COR-L47 (cell line): ENCODE measurements around the gene LAPTM5.

Source experiments
- DNase-seq: peaks from one replicate; lab custom pipeline; 2025; lab: John Stamatoyannopoulos, UW

Gene LAPTM5

GRCh38 chr1:30786264-30786991 is 28.9 kb upstream of the LAPTM5 start:
- DNase-seq: no peak

DNA sequence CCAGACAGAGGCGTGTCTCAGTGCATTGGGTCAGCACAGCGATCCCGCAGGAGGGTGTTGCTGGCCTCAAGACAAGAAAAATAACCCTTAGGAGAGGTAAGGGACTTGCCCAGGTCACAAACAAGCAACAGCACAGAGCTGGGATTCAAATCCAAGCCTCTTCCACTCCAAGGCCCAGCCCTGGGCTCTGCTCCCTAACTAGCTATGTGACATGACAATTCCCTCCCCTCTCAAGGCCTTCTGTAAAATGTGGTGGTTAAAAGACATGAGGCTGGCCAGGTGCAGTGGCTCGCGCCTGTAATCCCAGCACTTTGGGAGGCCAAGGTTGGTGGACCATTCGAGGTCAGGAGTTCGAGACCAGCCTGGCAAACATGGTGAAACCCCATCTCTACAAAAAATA is 28.1 kb upstream of the LAPTM5 start:
- no peak for DNase-seq

DNA sequence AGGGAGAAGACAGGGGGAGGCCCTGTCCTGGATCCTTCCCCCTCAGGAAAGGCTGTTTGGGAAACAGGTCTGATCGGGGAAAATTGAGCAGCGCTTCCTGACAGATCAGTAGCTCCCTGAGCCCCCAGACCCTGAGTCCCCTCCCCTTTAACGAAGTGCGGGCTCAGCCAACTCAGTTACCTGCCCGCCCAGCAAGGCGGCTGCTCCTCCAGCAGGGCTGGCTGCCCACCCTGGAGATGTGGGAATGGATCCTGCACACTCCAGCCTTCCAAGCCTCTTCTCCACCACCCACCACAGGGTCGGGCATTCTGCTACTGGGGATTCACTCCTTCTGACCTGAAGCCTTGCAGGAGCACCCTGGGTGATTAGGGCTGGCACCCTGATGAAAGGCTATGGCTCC is 27.6 kb upstream of the LAPTM5 start:
- no peak for DNase-seq

- no peak for DNase-seq
Observed at GRCh38 chr1:30783256-30783915, 25.8 kb upstream of the LAPTM5 start.

DNA sequence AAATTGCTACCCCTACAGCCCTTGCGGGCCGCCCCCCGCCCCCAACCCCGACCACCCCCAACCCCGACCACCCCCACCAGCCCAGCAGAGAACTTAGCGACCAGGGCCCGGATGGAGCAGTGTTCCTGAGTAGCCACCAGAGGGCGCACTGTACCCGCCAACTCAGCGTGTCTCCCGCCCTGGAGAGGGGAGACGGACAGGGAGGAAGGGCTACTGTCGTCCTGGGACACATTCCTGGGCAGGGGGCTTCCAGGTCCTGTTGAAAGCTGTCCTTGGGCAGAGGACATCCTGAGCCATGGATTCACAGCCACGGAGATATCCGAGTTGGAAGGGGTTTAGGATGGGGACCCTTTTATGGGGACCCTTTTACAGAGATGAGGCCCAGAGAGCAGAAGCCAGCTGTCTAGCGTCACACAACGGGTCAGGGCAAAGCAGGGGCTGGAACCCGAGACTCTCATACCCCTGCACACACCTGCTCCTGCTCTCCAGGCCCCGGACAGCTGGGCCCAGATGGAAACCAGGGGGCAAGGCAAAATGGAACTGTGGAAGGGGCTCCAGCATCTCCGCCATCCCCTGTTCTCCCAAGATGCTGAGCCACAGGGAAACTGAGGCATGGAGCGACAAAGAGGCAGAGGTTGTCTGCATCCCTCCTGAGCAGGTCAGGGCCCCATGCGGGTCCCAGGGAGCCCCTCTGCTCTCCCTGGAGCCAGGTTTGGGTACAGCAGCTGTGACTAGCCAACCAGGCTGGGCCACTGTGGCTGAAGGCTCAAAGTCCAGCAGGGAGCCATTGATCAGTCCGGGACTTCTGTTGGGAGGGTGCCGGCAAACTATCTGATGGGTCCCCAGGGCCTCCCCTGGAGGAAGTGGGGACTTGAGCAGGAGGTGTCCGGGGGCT is 25.0 kb upstream of the LAPTM5 start:
- peak; percentile 15 for DNase-seq

- no peak for DNase-seq
Observed at GRCh38 chr1:30781906-30782305, 24.3 kb upstream of the LAPTM5 start.

GRCh38 chr1:30780409-30780808 is 22.8 kb upstream of the LAPTM5 start:
- DNase-seq: no peak

- DNase-seq: peak; percentile 57
Observed at GRCh38 chr1:30779294-30780071, 21.9 kb upstream of the LAPTM5 start.

DNA sequence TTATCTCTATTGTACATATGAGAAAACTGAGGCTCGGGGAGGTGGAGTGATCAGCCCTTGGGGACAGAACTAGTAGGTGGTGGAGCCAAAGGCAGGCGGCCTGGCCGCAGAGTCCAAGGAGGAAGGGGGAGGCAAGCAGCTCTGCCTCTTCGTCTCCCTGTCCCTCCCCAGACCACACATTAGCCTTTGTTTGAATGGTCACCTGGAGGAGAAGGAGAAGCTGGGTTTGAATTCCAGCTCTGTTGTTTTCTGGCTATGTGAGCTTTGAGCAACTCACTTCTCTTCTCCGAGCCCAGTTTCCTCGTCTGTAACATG is 21.4 kb upstream of the LAPTM5 start:
- DNase-seq: no peak

DNA sequence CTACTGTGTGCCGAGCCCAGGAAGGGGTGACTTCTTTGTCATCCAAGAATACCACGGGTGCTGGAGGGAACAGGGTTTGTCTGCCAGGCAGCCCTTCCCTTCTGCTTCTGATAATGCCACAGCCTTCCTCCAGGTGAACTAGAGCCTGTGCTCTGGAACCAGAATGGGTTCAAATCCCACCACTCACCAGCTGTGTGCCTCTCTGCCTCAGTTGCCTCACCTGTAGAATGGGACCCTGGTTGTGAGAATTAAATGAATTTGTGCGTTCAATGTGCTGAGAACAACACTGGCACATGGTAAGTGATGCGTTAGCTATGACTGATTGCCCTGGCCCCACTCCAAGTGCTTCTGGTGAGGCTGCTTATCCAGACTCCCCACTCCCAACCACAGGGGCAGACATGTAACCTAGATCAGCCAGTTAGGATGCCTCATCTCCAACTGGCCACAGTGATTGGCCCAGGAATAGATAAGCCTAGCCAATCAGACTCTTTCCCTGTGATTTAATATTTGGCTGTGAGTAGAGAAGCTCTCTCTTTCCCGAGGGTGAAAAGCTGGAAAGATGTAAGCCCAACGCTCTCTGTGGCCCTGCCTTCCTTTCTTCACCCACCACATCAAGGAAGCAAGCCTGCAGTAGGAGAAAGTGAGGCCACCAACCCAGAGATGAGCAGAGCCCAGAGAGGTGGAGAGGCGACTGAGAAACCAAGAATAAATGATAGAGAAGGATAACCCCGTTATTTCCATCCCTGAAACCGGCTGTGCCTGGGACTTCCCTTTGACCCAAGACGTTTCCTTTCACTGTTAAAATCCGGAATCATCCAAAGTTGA is 20.8 kb upstream of the LAPTM5 start:
- DNase-seq: peak; percentile 62

GRCh38 chr1:30777904-30778153 is 20.3 kb upstream of the LAPTM5 start:
- no peak for DNase-seq

DNA sequence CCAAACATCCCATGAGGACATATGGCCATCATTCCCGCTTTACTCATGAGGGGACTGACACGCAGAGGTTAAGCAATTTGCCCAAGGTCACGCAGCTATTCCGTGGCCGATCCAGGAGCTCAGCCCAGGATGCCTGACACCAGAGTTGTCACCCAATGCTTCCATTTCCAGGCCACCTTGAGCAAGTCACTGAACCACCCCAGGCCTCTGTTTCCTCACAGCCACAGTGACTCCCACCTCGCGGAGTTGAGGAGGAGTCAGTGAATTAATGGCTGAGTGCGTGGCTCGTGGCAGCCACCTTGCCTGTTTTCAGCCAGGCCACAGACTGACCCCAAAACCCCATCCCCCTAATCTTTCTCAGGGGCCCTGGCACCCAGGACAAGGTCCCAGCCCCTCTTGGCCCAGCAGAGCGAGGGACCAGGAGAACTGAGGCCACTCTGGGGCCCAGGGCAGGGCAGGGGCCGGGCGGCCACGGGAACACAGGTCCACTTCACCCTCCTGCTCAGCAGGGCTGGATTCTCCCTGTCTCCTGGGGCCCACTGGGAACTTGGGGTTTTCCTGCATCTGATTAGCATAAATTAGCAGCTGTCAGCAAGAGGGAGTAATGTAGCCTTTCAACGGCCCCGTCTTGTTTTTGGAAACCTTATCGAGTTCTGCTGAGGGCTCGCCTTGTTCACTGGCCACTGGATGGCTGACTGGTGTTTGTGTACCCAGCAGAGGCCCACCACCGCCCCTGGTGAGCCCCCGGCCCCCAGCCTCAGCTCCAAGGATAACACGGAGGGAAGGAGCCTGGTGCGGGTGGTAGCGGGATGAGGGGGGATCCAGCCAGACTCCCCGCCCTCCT is 19.7 kb upstream of the LAPTM5 start:
- DNase-seq: no peak

GRCh38 chr1:30776097-30777059 is 18.8 kb upstream of the LAPTM5 start:
- DNase-seq: no peak

DNA sequence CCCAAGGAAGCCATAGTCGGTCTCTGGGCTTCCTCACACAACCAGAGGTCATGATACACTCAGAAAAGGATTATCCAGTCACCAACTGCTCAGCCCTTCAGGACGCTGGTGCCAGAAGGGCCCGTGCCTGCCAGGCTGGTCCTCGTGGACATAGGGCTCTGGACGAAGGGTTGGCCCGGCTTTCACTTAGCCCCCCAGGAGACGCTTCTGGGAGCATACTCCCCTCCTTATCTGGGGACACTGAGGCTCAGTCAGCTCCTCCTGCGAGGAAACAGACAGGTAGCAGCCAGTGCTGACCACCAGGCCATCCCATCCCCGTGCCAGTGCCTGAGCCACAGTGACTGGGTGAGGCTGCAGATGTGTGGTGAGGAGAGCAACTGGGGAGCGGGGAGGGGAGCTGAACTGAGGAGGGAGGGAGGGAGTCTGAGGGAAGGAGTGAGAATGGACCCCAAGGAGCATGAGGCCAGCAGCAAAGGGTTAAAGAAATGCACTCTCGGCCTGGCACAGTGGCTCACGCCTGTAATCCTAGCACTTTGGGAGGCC is 17.9 kb upstream of the LAPTM5 start:
- DNase-seq: no peak

GRCh38 chr1:30774550-30775432 is 17.2 kb upstream of the LAPTM5 start:
- DNase-seq: no peak

DNA sequence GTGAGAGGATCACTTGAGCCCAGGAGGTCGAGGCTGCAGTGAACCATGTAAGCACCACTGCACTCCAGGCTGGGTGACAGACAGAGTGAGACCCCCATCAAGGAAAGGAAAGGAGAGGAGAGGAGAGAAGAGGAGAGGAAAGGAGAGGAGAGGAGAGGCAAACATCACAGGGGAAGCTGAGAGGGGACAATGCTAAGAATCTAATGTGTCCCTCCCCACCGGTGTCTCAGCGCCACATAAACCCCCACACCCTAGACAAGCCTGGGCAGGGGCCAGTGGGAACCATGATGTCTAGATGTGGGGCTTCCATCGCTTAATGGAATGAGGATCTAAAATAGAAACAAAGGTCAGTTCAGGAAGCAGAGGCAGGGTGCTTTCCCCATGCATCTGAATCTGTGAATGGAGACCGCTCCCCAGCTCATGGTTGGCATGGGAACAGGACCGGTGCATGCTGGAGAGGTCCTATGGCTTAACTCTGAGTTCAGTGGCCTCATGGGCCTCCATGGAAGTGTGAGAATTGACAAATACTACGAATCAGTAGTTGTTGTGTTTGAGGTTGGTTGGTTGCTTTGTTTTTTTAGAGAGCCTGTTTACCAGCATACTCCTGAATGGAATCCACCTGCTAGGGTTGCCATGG is 16.3 kb upstream of the LAPTM5 start:
- DNase-seq: no peak

- no peak for DNase-seq
Observed at GRCh38 chr1:30771005-30771404, 13.4 kb upstream of the LAPTM5 start.

DNA sequence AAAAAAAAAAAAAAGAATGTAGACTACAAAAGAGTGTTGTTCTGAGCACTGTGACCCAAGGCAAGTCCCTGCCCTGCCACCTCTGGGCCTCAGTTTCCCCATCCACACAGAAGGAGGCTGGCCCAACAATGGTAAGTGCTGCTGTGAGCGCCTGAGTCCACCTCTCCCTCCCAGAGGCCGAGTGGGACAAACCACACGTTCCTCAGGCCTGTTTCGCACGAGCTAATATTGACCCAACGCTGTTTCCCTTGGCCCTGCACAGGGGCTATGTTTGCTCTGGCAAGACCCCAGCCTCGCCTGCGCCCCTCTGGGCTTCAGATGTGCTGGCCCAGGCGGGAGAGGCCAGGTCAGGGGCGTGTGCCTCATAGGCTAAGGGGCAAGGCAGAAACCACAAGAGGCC is 12.6 kb upstream of the LAPTM5 start:
- no peak for DNase-seq
